Activated CD4-positive, alpha-beta memory T cell treated with anti-CD3 and anti-CD28 coated beads, Interleukin-2, amount 10 ng/mL, durations not matched to agents 7 days and 5 days (primary cell): Measurements from ENCODE around the gene AKAP7. TPM values are rescaled to one million over a fixed set of nuclear protein-coding genes. Genes with fewer than 3 reads are reported as not detected.
"Not testable (repeated sequence)": the region's sequence is repeated elsewhere in the genome, so short reads cannot be mapped to it uniquely, and the experiment has no call there.

Experiments used
- CTCF ChIA-PET: fragments of 350-600 bp; sonication (Branson Sonifier 250); formaldehyde crosslinking; loops from one replicate; lab custom pipeline; 2021; ENCODE audit warnings: antibody characterized with exemption, inconsistent platforms; lab: Charles Lee
- POLR2A ChIA-PET: fragments of 350-600 bp; sonication (Branson Sonifier 250); formaldehyde crosslinking; loops from one replicate; lab custom pipeline; 2021; ENCODE audit warnings: antibody characterized with exemption; lab: Charles Lee
- DNase-seq: peaks from one replicate; pipeline ENCODE4 v3.0.0-alpha.2; 2020
- H3K27ac Mint-ChIP-seq: one replicate; pipeline ENCODE4 v1.8.0; 2021; ENCODE audit warnings: mild to moderate bottlenecking, mixed read lengths
- H3K27me3 Mint-ChIP-seq: one replicate; pipeline ENCODE4 v1.8.0; 2021; ENCODE audit warnings: mixed read lengths
- H3K36me3 Mint-ChIP-seq: one replicate; pipeline ENCODE4 v1.8.0; 2021; ENCODE audit warnings: low read depth, mixed read lengths
- H3K4me1 Mint-ChIP-seq: one replicate; pipeline ENCODE4 v1.8.0; 2021; ENCODE audit warnings: mixed read lengths
- H3K4me3 Mint-ChIP-seq: one replicate; pipeline ENCODE4 v1.8.0; 2021; ENCODE audit warnings: mild to moderate bottlenecking, mixed read lengths
- H3K9me3 Mint-ChIP-seq: one replicate; pipeline ENCODE4 v1.8.0; 2021; ENCODE audit warnings: mixed read lengths
- total RNA-seq, 2 experiments: library from RNA; stranded (reverse); gene quantifications; one replicate each; pipeline ENCODE4 v1.2.3, GENCODE V29; 2021

Gene AKAP7
- total RNA-seq, 2 experiments from 2014 or later = 7.2 to 8.4 TPM

DNA sequence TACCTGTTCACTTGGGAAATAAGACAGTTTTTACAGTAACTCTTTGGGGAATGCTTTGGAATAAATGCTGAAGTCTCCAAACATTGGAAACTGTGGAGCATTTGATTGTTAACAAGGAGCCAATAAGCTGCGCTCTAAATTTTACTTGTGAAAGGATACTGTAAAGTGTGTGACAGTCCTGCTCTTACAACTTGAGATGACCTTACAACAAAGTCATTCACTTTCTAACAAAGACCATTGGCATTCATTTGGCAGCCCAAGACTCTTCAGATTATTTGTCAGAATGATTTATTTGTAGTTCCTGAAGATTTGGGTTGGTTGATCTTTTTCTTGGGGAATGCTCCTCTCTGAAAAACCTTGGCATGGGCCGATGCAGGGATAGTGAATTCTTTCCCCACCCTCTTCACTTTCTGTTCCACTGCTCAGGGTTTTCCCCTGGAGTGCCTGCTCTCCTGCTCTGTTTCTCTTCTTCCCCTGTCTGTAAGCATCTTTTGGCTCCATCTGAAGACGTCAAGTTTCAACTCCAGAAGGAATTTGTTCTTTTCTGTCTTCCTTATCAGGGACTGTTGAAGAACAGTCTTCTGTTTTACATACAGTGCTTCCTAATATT, 116.4 kb downstream of the AKAP7 start:
- Mint-ChIP-seq H3K27me3 (no peaks in the 10 kb centered on the region), H3K4me3 (no peak overlapping the region), H3K36me3 (no peaks in the 10 kb centered on the region), H3K4me1 (no peaks in the 10 kb centered on the region), H3K27ac (no peak overlapping the region), H3K9me3 (no peaks in the 10 kb centered on the region)
- no peak for DNase-seq
- ChIA-PET CTCF (no interaction called here), POLR2A (no interaction called here)

DNA sequence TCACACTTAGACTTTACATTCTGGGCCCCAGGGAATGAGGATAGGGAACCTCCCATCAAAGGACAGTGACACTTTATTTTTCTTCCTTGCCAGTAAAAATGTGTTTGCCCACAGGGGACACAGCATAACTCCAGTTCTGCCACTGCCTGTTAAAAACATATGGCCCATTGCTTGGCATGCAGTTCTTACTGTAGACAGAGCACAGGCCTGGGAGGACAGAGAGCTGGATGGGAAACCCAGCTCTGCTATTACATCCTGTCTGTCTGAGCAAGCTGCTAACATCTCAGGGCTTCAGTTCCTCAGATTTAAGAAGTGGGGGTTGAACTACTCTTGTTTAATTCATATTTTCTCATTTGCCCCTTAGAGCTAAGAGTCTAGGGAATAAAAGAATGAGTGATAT, 120.2 kb downstream of the AKAP7 start:
- H3K4me1 Mint-ChIP-seq = no peaks in the 10 kb centered on the region
- ChIA-PET POLR2A (no interaction called here), CTCF (no interaction called here)
- no peaks in the 10 kb centered on the region for H3K27me3 Mint-ChIP-seq
- H3K27ac Mint-ChIP-seq = no peak overlapping the region
- no peak for DNase-seq
- H3K9me3 Mint-ChIP-seq = peaks cover 3% of the 10 kb centered on the region
- H3K4me3 Mint-ChIP-seq = no peak overlapping the region
- peaks cover 1% of the 10 kb centered on the region for H3K36me3 Mint-ChIP-seq

DNA sequence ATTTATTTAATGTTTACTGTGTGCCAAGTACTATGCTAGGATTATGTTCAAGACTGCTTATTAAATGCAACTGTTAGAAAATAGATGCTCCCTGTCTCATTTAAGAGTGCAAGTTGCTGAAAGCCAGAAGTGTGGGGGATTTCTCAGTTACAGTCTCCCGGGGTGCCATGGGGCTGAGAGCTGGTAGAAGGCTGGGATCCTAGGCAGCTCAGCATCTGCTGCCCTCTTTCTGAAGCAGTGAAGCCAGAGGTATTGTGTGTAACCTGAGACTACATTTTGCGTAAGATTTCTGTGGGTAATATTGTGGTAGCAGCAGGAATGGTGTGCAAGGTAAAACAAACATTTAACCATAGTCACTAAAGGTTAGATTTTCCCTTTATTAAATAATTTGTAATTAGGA, 120.6 kb downstream of the AKAP7 start:
- Mint-ChIP-seq H3K36me3 (peaks cover 2% of the 10 kb centered on the region), H3K9me3 (peaks cover 3% of the 10 kb centered on the region), H3K4me1 (no peaks in the 10 kb centered on the region), H3K27ac (no peak overlapping the region), H3K4me3 (no peak overlapping the region), H3K27me3 (no peaks in the 10 kb centered on the region)
- ChIA-PET POLR2A (no interaction called here), CTCF (no interaction called here)
- DNase-seq = no peak

DNA sequence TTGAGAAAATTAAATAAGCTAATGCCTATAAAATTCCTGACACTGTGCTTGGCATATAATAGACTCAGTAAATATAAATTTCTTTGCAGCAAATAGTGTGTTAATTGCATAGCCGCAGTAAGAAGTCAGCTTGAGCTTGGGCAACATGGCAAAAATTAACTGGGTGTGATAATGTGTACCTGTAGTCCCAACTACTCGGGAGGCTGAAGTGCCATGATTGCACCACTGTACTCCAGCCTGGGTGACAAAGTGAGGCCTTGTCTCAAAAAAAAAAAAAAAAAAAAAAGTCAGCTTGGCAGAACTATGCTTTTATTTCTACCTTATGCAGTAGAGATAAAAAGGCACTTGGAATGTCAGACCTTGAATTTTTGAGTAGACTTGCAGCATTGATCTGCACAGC, 121.8 kb downstream of the AKAP7 start:
- Mint-ChIP-seq H3K27me3 (no peaks in the 10 kb centered on the region), H3K9me3 (peaks cover 6% of the 10 kb centered on the region), H3K4me3 (no peak overlapping the region), H3K4me1 (no peaks in the 10 kb centered on the region), H3K27ac (no peak overlapping the region), H3K36me3 (peaks cover 2% of the 10 kb centered on the region)
- CTCF ChIA-PET = no interaction called here
- DNase-seq = no peak
- POLR2A ChIA-PET = no interaction called here

DNA sequence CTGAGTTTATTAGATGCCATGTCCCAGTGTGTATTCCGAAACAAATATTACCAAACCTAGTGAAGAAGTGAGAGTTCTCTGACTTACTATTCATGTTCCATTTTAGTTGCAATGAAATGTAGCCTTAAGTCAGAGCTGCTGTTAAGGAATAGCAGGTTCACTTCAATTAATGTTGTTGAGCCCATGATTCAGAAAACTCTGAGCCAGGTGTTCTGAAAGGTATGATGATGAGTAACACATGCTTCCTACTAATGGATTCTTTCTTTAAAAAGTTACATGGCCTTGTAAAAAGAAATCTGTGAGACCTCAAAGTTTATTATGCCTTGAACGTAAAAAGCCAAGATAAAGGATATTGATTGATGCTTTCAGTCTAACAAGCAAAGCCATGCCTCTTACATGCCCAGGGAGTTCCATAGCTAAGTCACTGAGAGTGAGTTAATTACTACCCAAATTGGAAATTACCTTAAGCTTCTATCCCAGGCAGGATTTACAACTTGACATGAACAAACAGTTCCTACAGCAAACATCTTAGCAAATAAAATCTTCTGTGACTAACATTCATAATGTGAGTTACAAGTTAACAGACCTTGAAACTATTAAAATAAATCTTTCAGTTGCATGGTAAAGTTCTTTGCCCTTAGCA, 122.9 kb downstream of the AKAP7 start:
- peaks cover 6% of the 10 kb centered on the region for H3K9me3 Mint-ChIP-seq
- POLR2A ChIA-PET = no interaction called here
- H3K27ac Mint-ChIP-seq = no peak overlapping the region
- H3K27me3 Mint-ChIP-seq = no peaks in the 10 kb centered on the region
- no peak overlapping the region for H3K4me3 Mint-ChIP-seq
- CTCF ChIA-PET = no interaction called here
- no peak for DNase-seq
- peaks cover 2% of the 10 kb centered on the region for H3K36me3 Mint-ChIP-seq
- no peaks in the 10 kb centered on the region for H3K4me1 Mint-ChIP-seq

DNA sequence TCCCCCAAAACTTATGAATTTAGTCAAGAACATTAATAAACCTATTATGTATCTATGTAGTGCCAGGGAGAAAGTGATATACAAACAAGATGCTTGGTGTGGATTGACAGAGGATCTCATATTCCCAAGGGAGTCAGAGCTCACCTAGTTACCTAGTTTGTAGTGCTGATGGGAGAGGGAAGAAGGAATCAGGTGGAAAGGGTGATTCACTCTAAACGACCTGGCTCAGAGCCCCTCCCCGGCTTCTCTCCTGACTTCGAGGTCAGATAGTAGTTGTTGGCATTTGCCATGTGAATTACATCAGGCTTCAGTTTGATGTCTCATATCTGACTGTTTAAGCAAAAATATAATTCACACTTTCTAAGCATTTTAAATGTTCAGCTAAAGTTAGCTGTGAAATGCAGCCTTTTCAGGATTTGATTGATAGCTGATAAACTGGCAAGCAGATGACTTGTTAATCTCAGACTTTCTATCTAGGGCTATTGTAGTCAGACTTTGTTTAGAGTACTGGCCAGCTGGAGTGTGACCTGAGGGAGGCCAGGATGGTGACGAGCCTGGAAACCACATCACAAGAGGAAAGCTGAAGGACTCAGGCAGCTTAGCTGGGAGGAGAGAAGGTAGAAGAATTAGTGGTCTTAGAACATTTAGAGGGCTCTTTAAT, 123.7 kb downstream of the AKAP7 start:
- Mint-ChIP-seq H3K27ac (no peak overlapping the region), H3K9me3 (peaks cover 6% of the 10 kb centered on the region), H3K4me3 (no peak overlapping the region), H3K27me3 (no peaks in the 10 kb centered on the region), H3K36me3 (peaks cover 2% of the 10 kb centered on the region), H3K4me1 (no peaks in the 10 kb centered on the region)
- CTCF ChIA-PET = no interaction called here
- POLR2A ChIA-PET = no interaction called here
- no peak for DNase-seq

DNA sequence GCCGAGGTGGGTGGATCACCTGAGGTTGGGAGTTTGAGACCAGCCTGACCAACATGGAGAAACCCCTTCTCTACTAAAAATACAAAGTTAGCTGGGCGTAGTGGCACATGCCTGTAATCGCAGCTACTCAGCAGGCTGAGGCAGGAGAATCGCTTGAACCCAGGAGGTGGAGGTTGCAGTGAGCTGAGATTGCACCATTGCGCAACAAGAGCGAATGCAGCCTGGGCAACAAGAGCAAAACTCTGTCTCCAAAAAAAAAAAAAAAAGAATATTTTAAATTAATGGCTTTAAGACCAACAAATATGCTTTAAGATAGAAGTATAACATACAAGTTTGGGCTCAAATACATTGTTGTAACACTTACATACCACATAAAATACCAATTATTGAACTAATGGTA, 125.7 kb downstream of the AKAP7 start:
- H3K4me1 Mint-ChIP-seq, DNase-seq, H3K27ac Mint-ChIP-seq, H3K9me3 Mint-ChIP-seq, H3K27me3 Mint-ChIP-seq, POLR2A ChIA-PET, H3K4me3 Mint-ChIP-seq, H3K36me3 Mint-ChIP-seq: not testable (repeated sequence)
- CTCF ChIA-PET = interaction anchor here (0.7 kb wide), 3 partner anchors 17 to 43 kb away, joined by 3 read pairs; no protein-coding TSS in a partner anchor

DNA sequence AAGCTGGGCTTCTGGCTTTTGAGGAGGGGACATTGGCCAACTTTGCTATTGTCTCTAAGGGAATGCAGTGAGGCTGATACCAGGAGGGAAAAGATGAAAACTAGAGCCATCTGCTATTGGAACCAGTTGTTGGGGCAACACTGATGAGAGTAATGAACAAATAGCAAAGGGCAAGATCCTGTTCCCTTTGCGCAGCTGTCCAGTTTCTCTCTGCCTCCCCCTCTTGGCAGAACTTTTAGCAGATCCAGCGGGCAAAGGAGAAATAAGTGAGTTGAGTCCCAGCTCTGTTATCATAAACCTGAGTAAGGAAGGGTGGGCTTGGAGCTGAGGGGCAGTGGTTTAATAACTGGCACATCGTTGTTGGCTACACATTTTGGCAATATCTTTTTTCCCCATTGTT, 126.8 kb downstream of the AKAP7 start:
- no peak for DNase-seq
- peaks cover 6% of the 10 kb centered on the region for H3K9me3 Mint-ChIP-seq
- no peaks in the 10 kb centered on the region for H3K27me3 Mint-ChIP-seq
- POLR2A ChIA-PET = no interaction called here
- no peaks in the 10 kb centered on the region for H3K4me1 Mint-ChIP-seq
- H3K4me3 Mint-ChIP-seq = no peak overlapping the region
- H3K27ac Mint-ChIP-seq = no peak overlapping the region
- H3K36me3 Mint-ChIP-seq = peaks cover 2% of the 10 kb centered on the region
- CTCF ChIA-PET = interaction anchor here (0.5 kb wide), 1 partner anchor 22 kb away, joined by 3 read pairs; no protein-coding TSS in a partner anchor

DNA sequence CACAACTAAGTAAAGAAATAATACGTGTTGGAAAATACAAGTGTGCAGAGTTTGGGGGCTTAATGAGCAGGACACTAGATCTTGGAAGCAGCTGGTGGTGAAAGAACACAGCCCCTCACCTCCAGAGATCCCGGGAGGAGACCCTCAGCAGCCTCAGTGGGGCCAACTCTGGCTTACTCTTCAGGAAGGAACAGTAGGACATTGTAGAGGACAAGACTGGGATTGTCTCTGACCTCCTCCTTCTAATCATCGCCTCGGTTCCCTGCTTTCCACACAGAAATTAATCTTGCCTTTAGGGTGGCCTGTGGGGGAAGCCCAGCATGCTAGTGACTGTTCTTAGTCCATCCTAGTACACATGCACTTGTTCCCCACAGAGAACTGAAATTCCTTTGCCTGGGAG, 130.7 kb downstream of the AKAP7 start:
- Mint-ChIP-seq H3K4me3 (no peak overlapping the region), H3K36me3 (peaks cover 13% of the 10 kb centered on the region)
- POLR2A ChIA-PET = no interaction called here

DNA sequence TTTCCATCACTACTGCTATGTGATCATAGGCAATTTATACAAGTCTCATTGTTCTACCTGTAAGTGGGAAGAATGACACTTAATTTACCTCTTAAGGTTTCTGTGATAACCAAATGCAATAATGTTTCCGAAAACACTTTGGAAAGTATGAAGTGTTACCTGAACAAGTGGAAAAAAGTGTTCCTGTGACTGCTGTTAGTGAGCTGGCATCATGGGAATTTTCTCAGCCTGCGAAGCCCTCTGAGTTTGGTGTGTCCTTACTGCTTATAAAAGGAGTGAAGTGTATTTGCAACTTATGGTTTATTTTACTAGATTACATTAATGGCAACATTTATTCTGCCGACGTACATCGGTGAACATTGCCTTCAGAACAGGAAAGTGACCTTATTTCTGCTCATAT, 133.0 kb downstream of the AKAP7 start:
- Mint-ChIP-seq H3K27me3 (no peaks in the 10 kb centered on the region), H3K4me3 (no peak overlapping the region), H3K36me3 (peaks cover 13% of the 10 kb centered on the region), H3K4me1 (no peaks in the 10 kb centered on the region), H3K27ac (no peak overlapping the region), H3K9me3 (no peaks in the 10 kb centered on the region)
- ChIA-PET CTCF (no interaction called here), POLR2A (no interaction called here)
- no peak for DNase-seq

More for the DNA sequence above, 130.7 kb downstream of the AKAP7 start:
- H3K27me3 Mint-ChIP-seq = no peaks in the 10 kb centered on the region
- peaks cover 3% of the 10 kb centered on the region for H3K9me3 Mint-ChIP-seq
- DNase-seq = no peak
- H3K27ac Mint-ChIP-seq = no peak overlapping the region
- no peaks in the 10 kb centered on the region for H3K4me1 Mint-ChIP-seq
- CTCF ChIA-PET = no interaction called here

DNA sequence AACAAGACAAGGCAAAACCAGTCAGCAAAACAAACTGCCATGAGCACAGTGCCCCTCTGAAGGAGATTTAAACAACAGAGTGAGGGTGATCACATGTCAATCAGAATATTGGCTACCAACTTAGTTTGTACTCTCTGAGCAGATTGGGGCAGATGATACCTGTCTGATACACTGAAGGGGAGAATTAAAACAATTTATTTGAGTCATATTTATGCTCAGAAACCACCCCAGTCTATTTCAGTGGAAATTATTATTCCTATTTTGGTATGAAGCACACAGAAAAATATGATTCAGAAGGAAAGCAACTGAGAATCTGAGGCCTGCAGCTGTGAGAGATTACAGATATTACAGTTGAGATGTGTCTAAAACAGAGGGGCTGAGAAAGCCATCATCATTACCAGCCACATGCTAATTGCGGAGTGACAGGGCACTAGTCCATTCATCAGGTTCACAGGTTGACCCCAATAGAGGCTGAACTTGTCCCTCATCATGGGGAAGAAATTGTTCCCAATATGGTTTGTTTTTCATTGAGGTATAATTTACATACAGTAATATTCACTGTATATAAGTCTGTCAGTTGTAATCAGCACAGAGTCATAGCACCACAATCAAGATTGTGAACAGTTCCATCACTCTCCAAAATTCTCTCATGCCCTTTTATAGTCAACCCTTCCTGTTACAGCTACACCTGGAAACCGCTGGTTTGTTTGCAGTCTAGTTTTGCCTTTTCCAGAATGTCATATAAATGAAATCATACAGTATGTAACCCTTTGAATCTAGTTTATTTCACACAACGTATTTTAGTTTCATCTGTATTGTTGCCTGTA, 134.5 kb downstream of the AKAP7 start:
- Mint-ChIP-seq H3K27me3 (no peaks in the 10 kb centered on the region), H3K4me3 (no peak overlapping the region), H3K27ac (no peak overlapping the region), H3K36me3 (peaks cover 13% of the 10 kb centered on the region), H3K9me3 (peaks cover 2% of the 10 kb centered on the region), H3K4me1 (no peaks in the 10 kb centered on the region)
- ChIA-PET CTCF (no interaction called here), POLR2A (no interaction called here)
- DNase-seq = no peak

DNA sequence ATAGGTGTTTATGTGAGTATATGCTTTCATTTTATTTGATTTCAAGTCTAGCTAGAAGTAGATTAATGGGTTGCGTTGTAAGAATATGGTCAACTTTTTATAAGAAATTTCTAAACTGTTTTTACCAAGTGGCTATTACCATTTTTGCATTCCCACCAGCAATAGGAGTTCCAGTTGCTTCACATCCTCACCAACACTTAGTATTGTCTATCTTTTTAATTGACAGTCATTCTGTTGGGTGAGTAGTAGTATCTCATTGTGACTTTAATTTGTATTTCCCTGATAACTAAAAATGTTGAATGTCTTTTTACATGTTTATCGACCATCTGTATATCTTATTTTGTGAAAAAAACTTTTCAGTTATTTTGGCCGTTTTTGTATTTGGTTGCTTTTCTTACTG, 135.3 kb downstream of the AKAP7 start:
- ChIA-PET CTCF (no interaction called here), POLR2A (no interaction called here)
- Mint-ChIP-seq H3K27me3 (no peaks in the 10 kb centered on the region), H3K4me1 (no peaks in the 10 kb centered on the region), H3K36me3 (peaks cover 13% of the 10 kb centered on the region), H3K4me3 (no peak overlapping the region), H3K9me3 (peaks cover 3% of the 10 kb centered on the region), H3K27ac (no peak overlapping the region)
- DNase-seq = no peak

DNA sequence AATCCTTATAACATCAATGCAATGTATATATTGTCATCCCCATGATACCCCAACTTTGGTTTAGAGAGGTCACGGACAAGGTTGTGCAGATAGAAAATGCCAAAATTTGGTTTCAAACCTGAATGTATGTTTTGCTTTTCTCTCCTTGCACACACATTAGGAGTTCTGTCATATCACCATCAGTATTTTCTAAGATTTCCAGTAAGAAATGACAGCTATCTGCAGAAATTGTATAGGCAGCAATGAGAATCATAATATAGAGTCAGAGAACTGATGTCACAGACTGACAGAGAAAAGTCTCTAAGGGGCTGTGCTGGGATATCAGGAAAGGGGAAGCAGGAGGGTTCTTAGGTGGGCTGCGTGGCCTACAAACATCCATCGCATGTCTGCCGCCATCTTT, 140.0 kb downstream of the AKAP7 start:
- ChIA-PET CTCF (no interaction called here), POLR2A (no interaction called here)
- Mint-ChIP-seq H3K9me3 (peaks cover 3% of the 10 kb centered on the region), H3K27ac (no peak overlapping the region), H3K4me1 (peaks cover 2% of the 10 kb centered on the region), H3K27me3 (no peaks in the 10 kb centered on the region), H3K4me3 (no peak overlapping the region), H3K36me3 (peaks cover 5% of the 10 kb centered on the region)
- DNase-seq = no peak
